22Rv1 (cell line): ENCODE results near the gene TNFRSF17.
"Not testable (repeated sequence)": the region's sequence is repeated elsewhere in the genome, so short reads cannot be mapped to it uniquely, and the experiment has no call there.

Source experiments
- ZFX ChIP-seq: fragments of 450-650 bp; IDR thresholded peaks from 2 replicates; pipeline ENCODE4 v1.6.1; 2017; ENCODE audit warnings: antibody characterized with exemption, borderline replicate concordance
- TF ChIP-seq, protein P1 (sequence below): fragments of 450-650 bp; IDR thresholded peaks from 2 replicates; pipeline ENCODE4 v1.5.1; 2017; ENCODE audit warnings: mild to moderate bottlenecking

DNA sequence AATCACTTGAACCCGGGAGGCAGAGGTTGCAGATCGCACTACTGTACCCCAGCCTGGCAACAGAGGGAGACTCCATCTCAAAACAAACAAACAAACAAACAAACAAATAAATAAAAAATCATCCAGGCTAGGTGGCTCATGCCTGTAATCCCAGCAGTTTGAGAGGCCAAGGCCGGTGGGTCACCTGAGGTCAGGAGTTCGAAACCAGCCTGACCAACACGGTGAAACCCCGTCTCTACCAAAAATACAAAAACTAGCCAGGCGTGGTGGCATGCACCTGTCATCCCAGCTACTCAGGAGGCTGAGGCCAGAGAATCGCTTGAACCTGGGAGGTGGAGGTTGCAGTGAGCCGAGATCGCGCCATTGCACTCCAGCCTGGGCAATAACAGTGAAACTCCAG, 2.0 kb upstream of the TNFRSF17 start:
- TF ChIP-seq, protein P1, sequence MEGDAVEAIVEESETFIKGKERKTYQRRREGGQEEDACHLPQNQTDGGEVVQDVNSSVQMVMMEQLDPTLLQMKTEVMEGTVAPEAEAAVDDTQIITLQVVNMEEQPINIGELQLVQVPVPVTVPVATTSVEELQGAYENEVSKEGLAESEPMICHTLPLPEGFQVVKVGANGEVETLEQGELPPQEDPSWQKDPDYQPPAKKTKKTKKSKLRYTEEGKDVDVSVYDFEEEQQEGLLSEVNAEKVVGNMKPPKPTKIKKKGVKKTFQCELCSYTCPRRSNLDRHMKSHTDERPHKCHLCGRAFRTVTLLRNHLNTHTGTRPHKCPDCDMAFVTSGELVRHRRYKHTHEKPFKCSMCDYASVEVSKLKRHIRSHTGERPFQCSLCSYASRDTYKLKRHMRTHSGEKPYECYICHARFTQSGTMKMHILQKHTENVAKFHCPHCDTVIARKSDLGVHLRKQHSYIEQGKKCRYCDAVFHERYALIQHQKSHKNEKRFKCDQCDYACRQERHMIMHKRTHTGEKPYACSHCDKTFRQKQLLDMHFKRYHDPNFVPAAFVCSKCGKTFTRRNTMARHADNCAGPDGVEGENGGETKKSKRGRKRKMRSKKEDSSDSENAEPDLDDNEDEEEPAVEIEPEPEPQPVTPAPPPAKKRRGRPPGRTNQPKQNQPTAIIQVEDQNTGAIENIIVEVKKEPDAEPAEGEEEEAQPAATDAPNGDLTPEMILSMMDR = not testable (repeated sequence)
- TF ChIP-seq ZFX = not testable (repeated sequence)
